NCI-H2107 treated with DMSO at 0.1 percent for 48 hours (cell line): ENCODE measurements around the gene CCT5.
"Not testable (repeated sequence)": the region's sequence is repeated elsewhere in the genome, so short reads cannot be mapped to it uniquely, and the experiment has no call there.

Source experiments
- DNase-seq: peaks from one replicate; lab custom pipeline; 2025; ENCODE audit not compliant: unreplicated experiment; lab: John Stamatoyannopoulos, UW

CCT5 gene

DNA sequence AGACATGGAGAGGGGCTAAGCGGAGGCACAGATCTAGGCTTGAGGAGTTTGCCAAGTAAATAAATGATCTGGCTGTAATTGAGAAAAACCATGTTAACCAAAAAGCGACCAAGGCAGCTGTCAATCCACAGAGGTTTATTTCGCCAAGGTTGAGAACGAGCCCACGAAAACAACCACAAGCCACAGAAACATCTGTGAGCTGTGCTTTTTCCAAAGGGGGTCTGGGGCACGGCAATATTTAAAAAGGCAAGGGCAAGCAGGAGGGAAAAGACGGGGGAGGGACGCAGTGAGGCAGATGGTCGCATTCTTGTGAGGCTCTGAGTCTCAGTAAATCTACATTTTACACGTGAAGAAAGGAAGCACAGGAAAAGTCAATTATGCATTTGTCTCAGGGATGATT lies 25.4 kb downstream of the CCT5 start:
- DNase-seq = no peak

DNA sequence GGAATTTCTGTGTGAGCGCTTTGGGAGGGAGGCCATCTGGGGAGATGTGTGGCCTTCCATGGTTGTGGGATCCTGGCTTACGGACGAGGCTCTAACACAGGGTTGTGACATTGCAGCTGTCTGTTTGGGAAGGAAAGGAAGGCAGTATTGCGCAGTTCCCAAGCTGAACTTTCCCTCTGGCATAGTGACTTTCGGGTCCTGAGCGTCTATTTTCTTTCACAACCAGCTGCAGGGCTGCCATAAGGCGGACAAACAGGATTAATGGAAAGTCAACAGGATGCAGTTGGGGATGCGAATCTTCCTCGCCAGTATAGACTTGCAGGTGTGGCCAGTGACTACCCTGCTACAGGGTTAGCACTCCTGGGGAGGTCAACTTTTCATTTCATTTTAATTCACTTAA lies 25.9 kb downstream of the CCT5 start:
- DNase-seq = no peak

DNA sequence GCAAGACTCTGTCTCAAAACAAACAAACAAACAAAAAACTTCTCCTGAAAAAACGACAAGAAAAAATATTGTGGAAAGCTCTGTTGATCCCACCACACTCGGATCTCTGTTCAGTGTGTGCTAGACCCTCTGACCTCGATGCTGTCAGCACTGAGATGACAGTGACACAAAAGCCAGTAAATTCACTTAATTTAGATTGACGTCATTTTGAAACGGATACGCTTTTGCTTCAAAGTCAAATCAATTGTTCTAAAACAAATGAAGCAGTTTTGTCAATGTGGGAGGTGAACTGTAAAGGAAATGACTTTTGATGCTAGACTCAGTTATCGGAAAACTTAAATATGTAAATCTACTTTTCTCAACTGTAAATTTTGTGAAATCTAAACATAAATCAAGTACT lies 26.6 kb downstream of the CCT5 start:
- no peak for DNase-seq

DNA sequence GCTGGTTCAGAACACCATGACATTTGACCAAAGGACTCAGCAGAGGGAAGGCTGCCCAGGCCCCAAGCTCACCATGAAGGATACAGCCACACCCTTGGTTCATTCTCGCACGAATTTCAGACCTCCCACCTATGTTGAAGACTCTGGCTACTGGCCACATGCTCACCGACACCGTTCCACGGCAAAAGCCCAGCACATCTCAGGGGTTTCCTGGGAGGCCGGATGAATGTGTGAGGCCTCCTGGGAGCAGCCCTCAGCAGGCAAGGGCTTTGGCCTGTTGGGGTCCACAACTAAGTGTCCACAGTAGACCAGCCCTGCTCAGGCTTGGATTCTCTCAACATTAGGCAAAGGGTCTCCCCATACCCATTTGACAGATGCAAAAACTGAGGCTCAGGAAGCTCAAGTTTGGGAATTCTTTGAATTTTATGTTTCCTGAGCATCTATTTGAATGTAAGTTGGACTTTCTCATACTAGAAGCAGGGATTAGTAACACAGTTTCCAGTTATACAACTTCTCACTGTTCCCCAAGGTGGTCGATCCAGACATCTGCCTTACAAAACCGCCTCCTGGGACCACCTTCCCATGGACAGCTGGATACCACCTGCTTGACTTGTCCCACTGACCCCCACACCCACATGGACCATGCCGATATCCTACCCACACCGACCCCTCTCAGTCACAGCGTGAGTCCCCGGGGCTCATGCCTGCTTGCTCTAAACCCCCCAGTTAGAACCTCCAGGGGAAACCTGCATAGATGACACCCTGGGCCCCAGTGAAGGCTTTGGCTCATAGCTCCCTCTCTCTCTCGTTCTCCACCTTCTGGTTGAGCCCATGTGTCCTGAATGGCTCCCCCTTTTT lies 27.9 kb downstream of the CCT5 start:
- no peak for DNase-seq

DNA sequence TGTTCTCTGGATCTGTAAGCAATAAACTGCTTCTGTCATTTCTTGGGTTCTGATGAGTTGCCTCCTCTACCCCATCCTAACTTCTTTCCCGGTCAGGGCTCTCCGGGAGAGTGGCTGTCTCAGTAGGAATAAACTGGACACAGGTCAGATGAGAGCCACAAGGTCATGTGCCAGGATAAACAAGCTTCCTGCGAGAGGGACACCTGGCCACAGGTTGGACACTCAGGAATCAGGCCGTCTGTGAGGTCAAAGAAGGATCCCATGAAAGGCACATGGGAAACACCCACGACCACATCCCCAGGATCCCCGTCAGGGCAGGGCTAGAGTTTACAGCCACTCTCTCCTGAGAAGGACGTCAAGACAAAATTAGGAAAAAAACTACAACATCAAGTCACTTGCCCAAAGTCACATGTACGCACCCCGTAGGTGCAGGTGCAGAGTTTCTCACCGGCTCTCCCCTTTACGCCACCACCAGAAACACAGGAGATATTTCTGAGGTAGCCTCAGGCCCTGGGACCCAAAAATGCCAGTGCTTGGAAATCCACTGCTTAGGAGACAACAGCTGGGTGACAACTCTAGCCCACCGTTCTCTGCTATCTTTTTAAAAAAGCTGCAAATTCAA lies 28.7 kb downstream of the CCT5 start:
- no peak for DNase-seq

DNA sequence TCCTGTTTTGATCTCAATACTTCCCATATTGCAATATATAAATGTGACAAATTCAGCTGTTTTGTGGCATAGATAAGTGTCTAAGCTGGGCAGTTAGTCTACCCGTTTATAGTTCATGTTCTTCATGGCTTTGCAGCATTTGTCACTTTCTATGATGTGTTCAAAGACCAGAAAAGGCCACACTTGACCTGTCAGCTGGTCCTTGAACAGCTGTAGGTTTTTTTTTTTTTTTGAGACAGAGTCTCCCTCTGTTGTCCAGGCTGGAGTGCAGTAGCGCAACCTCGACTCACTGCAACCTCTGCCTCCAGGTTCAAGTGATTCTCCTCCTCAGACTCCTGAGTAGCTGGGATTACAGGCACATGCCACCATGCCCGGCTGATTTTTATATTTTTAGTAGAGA lies 29.2 kb downstream of the CCT5 start:
- no peak for DNase-seq

DNA sequence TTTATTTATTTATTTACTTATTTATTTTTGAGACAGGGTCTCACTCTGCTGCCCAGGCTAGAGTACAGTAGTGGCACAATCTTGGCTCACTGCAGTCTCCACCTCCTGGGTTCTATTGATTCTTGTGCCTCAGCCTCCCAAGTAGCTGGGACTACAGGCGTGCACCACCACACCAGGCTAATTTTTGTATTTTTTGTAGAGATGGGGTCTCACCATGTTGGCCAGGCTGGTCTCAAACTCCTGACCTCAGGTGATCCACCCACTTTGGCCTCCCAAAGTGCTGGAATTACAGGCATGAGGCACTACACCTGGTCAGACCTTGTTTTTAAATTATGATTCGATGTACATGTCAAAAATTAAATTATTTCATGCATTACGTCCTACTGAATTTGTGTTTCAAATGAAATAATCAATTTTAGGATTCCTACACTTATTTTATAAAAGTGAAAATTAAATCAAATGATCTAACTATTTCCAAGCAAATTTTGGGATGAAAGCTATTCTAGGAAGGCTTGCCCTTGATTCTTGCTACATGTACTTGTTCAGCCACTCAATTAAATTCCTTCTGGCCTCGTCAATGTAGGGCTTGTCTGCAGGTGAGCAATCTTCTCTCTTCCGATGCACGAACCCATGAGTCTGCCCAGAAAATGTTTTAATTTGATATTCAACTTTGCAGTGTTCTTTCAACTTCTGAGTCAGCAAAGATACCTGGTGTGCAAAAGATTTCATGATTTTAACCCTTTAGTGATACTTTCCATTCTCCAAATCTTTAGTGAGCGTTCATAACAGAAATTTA lies 30.0 kb downstream of the CCT5 start:
- DNase-seq = no peak

DNA sequence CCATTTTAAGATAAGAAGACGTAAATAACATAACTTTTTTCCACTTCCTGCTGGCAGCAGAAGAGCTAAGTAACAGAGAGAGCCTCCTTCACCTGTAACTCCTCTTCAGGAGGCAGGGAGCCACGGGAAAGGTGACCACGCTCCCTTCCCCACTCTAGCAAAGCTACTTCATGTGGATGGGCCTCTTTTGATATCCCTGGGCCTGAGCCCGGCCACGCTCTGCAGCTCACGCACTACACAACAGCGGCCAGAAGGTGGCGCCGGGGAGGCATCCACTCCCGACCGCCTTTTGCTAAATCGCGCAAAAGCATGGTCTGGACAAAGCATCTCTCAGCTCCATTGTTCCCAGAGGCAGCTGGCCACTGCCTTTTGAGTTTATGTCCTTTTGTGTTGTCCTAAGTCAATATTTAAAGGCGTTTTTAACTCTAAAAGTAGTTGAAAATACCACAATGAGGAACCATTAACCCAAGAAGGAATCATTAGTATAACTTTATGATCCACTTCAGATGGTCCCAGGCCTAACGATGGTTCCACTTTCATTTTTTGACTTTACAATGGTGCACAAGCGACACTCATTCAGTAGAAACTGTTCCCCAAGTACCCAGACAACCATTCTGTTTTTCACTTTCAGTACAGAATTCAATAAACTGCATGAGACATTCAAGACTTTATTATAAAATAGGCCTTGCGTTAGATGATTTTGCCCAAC lies 34.0 kb downstream of the CCT5 start:
- DNase-seq = peak; percentile 94

DNA sequence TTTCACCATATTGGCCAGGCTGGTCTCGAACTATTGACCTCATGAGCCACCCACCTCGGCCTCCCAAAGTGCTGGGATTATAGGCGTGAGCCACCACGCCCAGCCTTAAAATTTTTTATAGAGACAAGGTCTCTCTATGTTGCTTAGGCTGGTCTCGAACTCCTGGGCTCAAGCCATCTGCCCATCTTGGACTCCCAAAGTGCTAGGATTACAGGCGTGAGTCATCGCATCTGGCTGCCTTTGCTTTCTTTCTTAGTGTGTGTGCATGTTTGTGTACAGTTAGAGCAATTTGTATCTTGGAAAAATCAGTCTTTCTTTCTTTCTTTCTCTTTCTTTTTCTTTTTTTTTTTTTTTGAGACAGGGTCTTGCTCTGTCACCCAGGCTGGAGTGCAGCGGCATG lies 35.3 kb downstream of the CCT5 start:
- not testable (repeated sequence) for DNase-seq

DNA sequence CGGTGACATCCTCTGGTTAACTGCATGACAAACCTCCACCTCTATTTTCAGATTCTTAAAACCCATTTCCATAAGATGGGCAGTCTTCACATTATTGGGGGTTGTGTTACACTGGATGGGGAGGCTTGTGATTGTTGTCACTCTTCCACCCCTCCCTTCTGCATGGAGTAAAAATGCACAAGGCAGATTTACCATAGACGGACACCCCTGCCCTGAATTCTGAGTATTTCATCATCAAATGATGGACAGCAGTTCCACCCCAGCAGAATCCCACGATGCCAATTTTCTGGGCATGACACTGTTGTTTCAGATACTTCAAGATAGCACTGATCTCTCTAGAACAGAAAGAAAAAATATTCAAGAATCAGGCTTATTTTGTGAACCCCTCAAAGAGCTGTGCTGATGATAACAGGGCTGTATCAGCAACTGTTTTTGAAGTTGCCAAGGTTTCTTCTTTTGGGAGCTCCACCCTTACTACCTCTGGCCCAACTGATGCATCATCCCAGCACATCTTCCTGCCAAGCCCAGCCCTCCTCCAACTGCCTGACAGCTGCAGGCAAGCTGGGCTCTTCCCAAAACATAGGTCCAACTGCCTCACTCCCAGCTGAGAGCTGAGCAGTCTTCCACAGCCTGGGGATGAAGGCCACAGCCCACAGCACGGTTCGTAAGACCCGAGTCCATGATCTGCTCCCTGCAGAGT lies 36.2 kb downstream of the CCT5 start:
- no peak for DNase-seq

DNA sequence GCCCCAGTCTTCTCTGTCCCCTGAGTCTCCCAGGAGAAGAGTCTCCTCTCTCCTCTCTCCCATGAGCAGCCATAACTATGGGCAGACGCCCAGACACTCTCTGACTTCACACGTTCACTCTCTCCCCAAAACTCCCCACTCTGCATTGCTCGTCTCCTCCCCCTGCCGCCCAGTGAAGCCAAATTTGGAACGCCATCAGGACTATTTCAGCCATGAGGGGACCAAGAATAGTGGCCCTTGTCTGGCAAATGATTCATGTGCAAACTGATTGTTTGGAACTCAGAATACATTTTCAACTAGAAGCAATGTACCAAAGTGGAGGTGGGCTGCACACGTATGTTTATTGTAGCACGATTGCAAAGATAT lies 36.8 kb downstream of the CCT5 start:
- no peak for DNase-seq

DNA sequence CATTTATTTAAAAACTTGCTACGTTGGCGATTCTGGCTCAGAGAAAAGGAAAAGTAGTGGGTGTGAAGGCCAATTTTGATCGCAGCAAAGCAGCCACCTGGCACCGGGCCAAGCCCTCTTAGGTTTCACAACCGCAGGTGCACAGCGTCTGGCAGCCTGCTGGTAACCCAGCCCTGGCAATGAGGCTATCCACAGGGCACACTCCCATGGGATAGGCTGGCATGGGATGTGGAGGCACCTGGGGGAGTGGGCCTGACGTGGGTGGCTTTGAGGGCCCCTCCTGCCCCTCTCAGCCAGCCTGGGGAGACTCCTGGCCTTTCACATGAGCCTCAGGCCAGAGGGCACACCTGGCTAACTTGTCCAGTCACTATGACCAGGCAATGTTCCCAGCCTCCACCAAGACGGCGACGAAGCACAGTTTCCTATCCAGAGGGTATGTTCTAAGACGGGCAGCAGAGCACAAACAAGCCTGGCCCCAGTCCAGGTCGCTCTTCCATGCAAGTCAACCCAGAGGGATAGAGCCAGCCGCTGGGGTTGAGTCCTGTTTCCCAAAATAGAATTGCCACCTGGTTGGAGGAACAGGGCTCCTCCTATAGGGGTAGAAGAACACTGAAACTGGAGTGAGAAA lies 38.6 kb downstream of the CCT5 start:
- peak; percentile 99 for DNase-seq

DNA sequence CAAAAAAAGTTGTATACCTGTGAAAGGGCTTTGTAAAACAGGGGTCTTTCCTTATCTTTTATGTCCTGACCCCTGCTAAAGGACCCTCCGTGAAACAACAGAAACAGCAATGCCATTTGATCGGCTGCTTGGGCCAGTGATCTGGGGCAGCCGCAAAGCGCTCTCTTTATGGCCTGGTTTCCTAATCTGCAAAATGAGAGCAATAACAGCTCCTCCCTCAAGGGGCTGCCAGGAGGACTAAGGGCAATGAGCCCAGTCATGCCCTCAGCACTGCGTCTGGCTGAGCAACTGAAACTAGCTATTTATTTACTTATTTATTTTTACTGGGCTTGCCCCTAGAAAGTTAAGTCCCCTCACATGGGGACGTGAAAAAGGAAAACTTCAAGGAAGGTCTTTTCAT lies 39.3 kb downstream of the CCT5 start:
- DNase-seq = peak; percentile 74

DNA sequence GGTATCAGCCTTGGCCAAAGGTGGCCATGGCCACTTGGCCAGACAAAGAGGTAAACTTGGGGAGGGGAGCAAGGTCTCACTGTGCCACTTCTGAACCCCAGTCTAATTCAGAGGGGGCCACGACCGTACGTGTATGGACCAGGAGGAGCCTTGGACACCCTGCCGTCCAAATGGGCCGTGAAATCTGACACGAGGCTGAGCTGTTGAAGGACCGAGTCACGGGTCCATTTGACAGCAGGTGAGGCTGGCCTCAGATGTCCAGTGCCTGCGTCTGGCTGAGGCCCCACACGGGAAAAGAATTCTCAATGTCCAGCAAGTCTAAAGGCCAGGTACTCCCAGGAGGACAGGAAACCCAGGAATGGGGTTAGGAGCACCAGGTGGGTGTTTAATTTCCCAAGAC lies 39.9 kb downstream of the CCT5 start:
- DNase-seq = no peak

DNA sequence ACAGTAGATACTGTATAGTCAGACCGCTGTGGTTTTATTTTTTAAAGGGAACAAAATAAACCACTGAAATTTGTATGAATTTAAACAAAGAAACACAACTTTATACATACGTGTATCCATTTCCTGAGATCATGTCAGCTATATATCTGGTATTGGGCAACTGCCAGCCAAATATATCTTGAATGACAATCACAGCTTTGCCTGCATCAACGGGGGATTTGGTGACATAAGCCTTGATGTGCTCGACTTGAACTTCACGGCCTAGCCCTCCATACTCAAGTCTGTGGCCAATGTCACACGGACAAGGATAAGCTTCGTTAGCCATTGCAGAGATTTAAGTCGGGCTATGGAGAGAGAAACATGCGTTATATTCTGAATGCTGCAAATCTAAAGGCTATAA lies 40.4 kb downstream of the CCT5 start:
- no peak for DNase-seq

DNA sequence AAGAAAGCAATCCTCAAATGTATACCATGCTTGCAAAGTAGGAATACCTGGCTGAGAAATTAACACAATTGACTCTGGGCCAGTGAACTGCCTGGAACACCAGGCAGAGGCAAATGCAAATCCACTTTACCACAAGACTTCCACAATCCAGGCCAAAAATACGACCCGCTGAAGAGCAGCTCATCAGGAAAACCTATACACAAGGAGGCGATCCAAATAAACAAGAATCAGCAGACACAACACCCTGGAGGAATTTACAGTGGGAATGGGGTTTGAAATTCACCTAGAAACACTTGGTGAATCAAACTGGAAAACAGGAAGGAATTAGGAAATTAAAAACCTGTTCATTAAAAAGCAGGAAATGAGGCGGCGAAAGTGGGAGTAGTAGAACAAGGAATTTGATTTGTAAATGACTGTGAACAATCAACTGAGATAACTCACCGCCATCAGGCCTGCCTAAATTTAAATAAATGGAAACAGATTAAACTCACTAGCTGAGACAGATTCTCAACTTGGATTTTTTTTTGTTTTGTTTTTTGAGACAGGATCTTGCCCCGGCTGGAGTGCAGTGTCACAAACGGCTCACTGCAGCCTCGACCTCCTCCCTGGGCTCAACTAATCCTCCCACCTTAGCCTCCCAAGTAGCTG lies 41.7 kb downstream of the CCT5 start:
- no peak for DNase-seq

DNA sequence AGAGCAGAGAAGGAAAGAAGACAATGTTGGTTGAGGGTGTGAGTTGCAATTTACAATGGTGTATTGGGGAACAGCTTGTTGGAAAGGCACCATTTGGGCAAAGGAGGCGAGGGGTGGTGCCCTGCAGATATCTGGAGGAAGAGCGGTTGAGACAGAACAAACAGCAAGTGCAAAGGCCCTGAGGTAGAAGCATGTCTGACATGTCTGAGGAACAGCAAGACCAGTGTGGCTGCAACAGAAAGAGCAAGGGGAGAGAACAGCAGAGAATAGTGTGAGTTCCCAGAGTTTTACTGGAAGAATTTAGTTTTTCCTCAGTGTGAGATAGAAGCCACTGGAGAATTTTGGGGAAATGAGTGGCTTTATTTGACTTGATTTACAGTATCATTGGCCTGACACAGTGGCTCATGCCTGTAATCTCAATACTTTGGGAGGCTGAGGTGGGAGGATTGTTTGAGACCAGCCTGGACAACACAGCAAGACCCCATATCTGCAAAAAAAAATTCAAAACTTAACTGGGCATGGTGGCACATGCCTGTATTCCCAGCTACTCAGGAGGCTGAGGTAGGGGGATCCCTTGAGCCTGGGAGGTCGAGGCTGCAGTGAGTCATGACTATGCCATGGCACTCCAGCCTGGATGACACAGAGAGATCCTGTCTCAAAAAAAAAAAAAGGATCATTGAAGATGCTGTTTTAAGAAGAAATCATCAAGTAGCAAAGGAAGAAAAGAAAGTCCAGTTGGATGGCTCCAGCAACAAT lies 44.0 kb downstream of the CCT5 start:
- no peak for DNase-seq

DNA sequence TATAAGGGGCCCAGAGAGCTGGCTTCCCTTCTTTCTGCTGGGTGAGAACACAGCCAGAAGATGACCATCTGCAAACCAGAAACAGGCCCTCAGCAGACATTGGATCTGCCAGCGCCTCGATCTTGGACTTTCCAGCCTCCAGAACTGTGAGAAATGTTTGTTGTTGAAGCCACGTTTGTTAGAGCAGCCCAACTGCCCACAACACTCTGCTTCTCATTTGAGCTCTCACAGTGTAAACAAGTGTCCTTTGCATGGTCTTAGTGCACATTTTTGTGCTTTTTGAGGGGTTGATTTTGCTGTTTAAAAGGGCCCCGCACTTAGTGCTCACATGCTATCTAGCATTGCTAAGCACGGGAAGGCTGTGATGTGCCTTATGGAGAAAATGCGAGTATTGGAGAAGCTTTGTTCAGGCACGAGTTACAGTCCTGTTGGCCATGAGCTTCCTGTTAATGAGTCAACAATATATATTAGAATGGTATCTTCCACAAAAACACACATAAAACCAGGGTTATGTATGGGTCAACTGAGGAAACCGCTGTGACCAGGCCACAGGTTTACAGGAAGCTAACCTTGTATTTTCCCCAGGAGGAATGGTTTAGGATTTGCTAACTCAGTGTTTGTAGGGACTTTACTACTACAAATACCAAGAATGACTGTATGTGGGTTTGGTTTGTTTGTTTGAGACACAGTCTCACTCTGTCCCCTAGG lies 45.7 kb downstream of the CCT5 start:
- no peak for DNase-seq
